ENCODE measurements around the gene PRDM15. TPM values are rescaled to one million over a fixed set of nuclear protein-coding genes. Genes with fewer than 3 reads are reported as not detected.

Gene PRDM15
- total and polyA plus RNA-seq, 2 experiments from 2014 or later, result 3.0 to 10.6 TPM

DNA sequence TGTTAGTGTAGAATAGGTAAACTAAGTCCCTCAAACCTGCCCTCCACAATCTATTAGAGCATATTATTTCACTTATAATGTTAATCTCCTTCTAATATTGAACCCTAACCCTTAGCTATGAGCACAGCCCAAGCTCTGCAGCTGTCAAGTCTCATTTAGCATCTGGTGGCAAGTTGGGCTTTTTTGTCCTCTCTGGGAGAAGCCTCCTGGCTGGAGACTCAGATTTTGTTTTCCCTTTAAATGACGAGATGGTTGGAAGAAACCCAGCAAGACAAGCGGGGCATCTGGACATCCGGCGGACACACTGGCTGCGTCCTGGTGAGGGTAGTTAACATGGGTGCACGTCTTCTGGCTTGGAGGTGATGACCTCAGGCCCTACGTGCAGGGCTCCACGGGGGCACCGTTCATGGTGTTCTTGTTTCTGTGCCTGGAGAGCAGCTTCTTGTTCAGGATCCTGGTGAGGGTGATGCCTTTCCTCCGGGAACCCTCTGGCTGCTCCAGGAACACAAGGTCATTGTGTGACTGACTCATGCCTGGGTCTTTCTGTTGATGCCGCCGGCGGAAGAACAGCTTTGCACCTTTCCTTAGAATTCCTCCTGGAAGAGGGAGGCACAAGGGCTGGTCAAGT lies 9.7 kb upstream of the PRDM15 start:
- no peak for DNase-seq (ENCODE audit: low spot score)
- Histone ChIP-seq H3F3A (replicated peaks; ENCODE audit: low read depth) (no peaks in the 10 kb centered on the region), H4K20me1 (replicated peaks; ENCODE audit: insufficient read depth) (no peaks in the 10 kb centered on the region), H3K27me3 (ENCODE audit: insufficient read depth) (no peaks in the 10 kb centered on the region), H3K4me2 (no peak overlapping the region), H2AFZ (no peak overlapping the region), H3K36me3 (ENCODE audit: insufficient read depth) (no peaks in the 10 kb centered on the region; the same call in 1 of the 2 replicates), H3K27ac (ENCODE audit: low read depth) (no peak overlapping the region), H3K4me3 (no peak overlapping the region), H3K9me2 (ENCODE audit: insufficient read depth) (no peaks in the 10 kb centered on the region), H3K79me2 (replicated peaks; ENCODE audit: insufficient read depth) (no peaks in the 10 kb centered on the region), H3K4me1 (ENCODE audit: insufficient read depth) (no peaks in the 10 kb centered on the region)
- H3K27ac Mint-ChIP-seq, result no peak overlapping the region
- no peaks in the 10 kb centered on the region for H3K27me3 Mint-ChIP-seq (ENCODE audit: insufficient read depth, low read depth, poor library complexity)
- TF ChIP-seq EZH2phosphoT487 (IDR thresholded peaks at IDR 0.05; ENCODE audit: unreplicated experiment), result no peak
- TF ChIP-seq, protein P1, sequence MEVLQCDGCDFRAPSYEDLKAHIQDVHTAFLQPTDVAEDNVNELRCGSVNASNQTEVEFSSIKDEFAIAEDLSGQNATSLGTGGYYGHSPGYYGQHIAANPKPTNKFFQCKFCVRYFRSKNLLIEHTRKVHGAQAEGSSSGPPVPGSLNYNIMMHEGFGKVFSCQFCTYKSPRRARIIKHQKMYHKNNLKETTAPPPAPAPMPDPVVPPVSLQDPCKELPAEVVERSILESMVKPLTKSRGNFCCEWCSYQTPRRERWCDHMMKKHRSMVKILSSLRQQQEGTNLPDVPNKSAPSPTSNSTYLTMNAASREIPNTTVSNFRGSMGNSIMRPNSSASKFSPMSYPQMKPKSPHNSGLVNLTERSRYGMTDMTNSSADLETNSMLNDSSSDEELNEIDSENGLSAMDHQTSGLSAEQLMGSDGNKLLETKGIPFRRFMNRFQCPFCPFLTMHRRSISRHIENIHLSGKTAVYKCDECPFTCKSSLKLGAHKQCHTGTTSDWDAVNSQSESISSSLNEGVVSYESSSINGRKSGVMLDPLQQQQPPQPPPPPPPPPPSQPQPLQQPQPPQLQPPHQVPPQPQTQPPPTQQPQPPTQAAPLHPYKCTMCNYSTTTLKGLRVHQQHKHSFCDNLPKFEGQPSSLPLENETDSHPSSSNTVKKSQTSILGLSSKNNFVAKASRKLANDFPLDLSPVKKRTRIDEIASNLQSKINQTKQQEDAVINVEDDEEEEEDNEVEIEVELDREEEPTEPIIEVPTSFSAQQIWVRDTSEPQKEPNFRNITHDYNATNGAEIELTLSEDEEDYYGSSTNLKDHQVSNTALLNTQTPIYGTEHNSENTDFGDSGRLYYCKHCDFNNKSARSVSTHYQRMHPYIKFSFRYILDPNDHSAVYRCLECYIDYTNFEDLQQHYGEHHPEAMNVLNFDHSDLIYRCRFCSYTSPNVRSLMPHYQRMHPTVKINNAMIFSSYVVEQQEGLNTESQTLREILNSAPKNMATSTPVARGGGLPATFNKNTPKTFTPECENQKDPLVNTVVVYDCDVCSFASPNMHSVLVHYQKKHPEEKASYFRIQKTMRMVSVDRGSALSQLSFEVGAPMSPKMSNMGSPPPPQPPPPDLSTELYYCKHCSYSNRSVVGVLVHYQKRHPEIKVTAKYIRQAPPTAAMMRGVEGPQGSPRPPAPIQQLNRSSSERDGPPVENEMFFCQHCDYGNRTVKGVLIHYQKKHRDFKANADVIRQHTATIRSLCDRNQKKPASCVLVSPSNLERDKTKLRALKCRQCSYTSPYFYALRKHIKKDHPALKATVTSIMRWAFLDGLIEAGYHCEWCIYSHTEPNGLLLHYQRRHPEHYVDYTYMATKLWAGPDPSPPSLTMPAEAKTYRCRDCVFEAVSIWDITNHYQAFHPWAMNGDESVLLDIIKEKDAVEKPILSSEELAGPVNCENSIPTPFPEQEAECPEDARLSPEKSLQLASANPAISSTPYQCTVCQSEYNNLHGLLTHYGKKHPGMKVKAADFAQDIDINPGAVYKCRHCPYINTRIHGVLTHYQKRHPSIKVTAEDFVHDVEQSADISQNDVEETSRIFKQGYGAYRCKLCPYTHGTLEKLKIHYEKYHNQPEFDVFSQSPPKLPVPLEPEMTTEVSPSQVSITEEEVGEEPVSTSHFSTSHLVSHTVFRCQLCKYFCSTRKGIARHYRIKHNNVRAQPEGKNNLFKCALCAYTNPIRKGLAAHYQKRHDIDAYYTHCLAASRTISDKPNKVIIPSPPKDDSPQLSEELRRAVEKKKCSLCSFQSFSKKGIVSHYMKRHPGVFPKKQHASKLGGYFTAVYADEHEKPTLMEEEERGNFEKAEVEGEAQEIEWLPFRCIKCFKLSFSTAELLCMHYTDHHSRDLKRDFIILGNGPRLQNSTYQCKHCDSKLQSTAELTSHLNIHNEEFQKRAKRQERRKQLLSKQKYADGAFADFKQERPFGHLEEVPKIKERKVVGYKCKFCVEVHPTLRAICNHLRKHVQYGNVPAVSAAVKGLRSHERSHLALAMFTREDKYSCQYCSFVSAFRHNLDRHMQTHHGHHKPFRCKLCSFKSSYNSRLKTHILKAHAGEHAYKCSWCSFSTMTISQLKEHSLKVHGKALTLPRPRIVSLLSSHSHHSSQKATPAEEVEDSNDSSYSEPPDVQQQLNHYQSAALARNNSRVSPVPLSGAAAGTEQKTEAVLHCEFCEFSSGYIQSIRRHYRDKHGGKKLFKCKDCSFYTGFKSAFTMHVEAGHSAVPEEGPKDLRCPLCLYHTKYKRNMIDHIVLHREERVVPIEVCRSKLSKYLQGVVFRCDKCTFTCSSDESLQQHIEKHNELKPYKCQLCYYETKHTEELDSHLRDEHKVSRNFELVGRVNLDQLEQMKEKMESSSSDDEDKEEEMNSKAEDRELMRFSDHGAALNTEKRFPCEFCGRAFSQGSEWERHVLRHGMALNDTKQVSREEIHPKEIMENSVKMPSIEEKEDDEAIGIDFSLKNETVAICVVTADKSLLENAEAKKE (CRISPR knock-in tag; IDR thresholded peaks at IDR 0.05), result no peak
- TF ChIP-seq, protein P2, sequence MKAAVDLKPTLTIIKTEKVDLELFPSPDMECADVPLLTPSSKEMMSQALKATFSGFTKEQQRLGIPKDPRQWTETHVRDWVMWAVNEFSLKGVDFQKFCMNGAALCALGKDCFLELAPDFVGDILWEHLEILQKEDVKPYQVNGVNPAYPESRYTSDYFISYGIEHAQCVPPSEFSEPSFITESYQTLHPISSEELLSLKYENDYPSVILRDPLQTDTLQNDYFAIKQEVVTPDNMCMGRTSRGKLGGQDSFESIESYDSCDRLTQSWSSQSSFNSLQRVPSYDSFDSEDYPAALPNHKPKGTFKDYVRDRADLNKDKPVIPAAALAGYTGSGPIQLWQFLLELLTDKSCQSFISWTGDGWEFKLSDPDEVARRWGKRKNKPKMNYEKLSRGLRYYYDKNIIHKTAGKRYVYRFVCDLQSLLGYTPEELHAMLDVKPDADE (IDR thresholded peaks at IDR 0.05), result no peak
- TF ChIP-seq, protein P3, sequence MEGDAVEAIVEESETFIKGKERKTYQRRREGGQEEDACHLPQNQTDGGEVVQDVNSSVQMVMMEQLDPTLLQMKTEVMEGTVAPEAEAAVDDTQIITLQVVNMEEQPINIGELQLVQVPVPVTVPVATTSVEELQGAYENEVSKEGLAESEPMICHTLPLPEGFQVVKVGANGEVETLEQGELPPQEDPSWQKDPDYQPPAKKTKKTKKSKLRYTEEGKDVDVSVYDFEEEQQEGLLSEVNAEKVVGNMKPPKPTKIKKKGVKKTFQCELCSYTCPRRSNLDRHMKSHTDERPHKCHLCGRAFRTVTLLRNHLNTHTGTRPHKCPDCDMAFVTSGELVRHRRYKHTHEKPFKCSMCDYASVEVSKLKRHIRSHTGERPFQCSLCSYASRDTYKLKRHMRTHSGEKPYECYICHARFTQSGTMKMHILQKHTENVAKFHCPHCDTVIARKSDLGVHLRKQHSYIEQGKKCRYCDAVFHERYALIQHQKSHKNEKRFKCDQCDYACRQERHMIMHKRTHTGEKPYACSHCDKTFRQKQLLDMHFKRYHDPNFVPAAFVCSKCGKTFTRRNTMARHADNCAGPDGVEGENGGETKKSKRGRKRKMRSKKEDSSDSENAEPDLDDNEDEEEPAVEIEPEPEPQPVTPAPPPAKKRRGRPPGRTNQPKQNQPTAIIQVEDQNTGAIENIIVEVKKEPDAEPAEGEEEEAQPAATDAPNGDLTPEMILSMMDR (conservative IDR thresholded peaks at IDR 0.05; ENCODE audit: low read depth in 2 of 2), result no peak
- TF ChIP-seq ZNF114 (CRISPR knock-in tag; IDR thresholded peaks at IDR 0.05), result no peak
- no peak for TF ChIP-seq ZNF331 (CRISPR knock-in tag; IDR thresholded peaks at IDR 0.05; ENCODE audit: low read depth)
- TF ChIP-seq POLR2AphosphoS5 (IDR thresholded peaks at IDR 0.05; ENCODE audit: low read depth), result no peak
- TF ChIP-seq EZH2 (IDR thresholded peaks at IDR 0.05; ENCODE audit: low read depth, unreplicated experiment), result no peak
- no peaks in the 10 kb centered on the region for H3K36me3 Mint-ChIP-seq (ENCODE audit: low read depth)
- H3K4me3 Mint-ChIP-seq, result no peak overlapping the region
- H3K9me3 Mint-ChIP-seq, result no peaks in the 10 kb centered on the region
- peaks cover 13% of the 10 kb centered on the region for H3K4me1 Mint-ChIP-seq
- ATAC-seq, result no peak

All from GM23338 (cell line).